Mesodermal cell (in vitro differentiated cells): Measurements from ENCODE around the gene DENND4A.
"Not testable (repeated sequence)": the region's sequence is repeated elsewhere in the genome, so short reads cannot be mapped to it uniquely, and the experiment has no call there.

Experiments
- H3K27ac ChIP-seq: 2 replicates; pipeline ENCODE4 v1.7.0; 2013; ENCODE audit warnings: mild to moderate bottlenecking, low read depth, low read length, moderate library complexity; ENCODE audit not compliant: severe bottlenecking
- H3K36me3 ChIP-seq: 2 replicates; pipeline ENCODE4 v1.7.1; 2013; ENCODE audit warnings: mild to moderate bottlenecking, low read length, moderate library complexity; ENCODE audit not compliant: control insufficient read depth, insufficient read depth
- H3K4me1 ChIP-seq: one replicate; pipeline ENCODE4 v1.7.1; 2013; ENCODE audit warnings: mild to moderate bottlenecking, low read length; ENCODE audit not compliant: insufficient read depth, control insufficient read depth, poor library complexity, severe bottlenecking
- H3K4me3 ChIP-seq: 2 replicates; pipeline ENCODE4 v1.7.0; 2013; ENCODE audit warnings: low read length, control low read depth, mild to moderate bottlenecking; ENCODE audit not compliant: insufficient read depth, poor library complexity, severe bottlenecking; ENCODE audit errors: extremely low read depth
- H3K9me3 ChIP-seq: 2 replicates; pipeline ENCODE4 v1.7.1; 2013; ENCODE audit warnings: mild to moderate bottlenecking, low read length, moderate library complexity; ENCODE audit not compliant: control insufficient read depth
- WGBS, 2 experiments: methylation state at CpG; one replicate each; pipeline ENCODE4 v1.1.5; 2013; ENCODE audit warnings: missing lambda C conversion rate in 2 of 2; ENCODE audit not compliant: insufficient coverage in 2 of 2; 5-methylcytosine and 5-hydroxymethylcytosine counted together

The DENND4A gene

GRCh38 chr15:65632780-65633375 lies 159.2 kb downstream of the DENND4A start:
- H3K9me3 ChIP-seq, result no peaks in the 10 kb centered on the region
- 68 to 83% methylated on average over 1 to 3 of the region's 4 CpGs for whole genome bisulfite sequencing, 2 experiments

GRCh38 chr15:65631503-65631902 lies 160.6 kb downstream of the DENND4A start:
- H3K4me1 ChIP-seq, result no peaks in the 10 kb centered on the region
- no peaks in the 10 kb centered on the region for H3K36me3 ChIP-seq
- WGBS, 2 experiments, result 95% methylated on average over 6 of the region's 6 CpGs
- H3K27ac ChIP-seq, result no peak overlapping the region
- H3K4me3 ChIP-seq, result no peak overlapping the region
- H3K9me3 ChIP-seq, result no peaks in the 10 kb centered on the region

More at GRCh38 chr15:65632780-65633375, 159.2 kb downstream of the DENND4A start:
- Histone ChIP-seq H3K27ac (no peak overlapping the region), H3K4me1 (no peaks in the 10 kb centered on the region), H3K36me3 (no peaks in the 10 kb centered on the region), H3K4me3 (no peak overlapping the region)

GRCh38 chr15:65630760-65631159 lies 161.3 kb downstream of the DENND4A start:
- Histone ChIP-seq H3K36me3 (no peaks in the 10 kb centered on the region), H3K4me1 (no peaks in the 10 kb centered on the region), H3K9me3 (no peaks in the 10 kb centered on the region), H3K27ac (no peak overlapping the region), H3K4me3 (no peak overlapping the region)
- WGBS, 2 experiments, result 91 to 93% methylated on average over 3 to 4 of the region's 5 CpGs

GRCh38 chr15:65629548-65629947 lies 162.5 kb downstream of the DENND4A start:
- H3K4me1 ChIP-seq, result no peaks in the 10 kb centered on the region
- WGBS, 2 experiments, result 100% methylated on average over 1 of the region's 3 CpGs; no CpG with 5 or more reads in 1 of the 2 experiments

GRCh38 chr15:65626856-65627255 lies 165.2 kb downstream of the DENND4A start:
- no peaks in the 10 kb centered on the region for H3K9me3 ChIP-seq
- 87 to 91% methylated on average over 3 of the region's 4 CpGs for WGBS, 2 experiments

More at GRCh38 chr15:65629548-65629947, 162.5 kb downstream of the DENND4A start:
- H3K27ac ChIP-seq, result no peak overlapping the region
- H3K9me3 ChIP-seq, result no peaks in the 10 kb centered on the region
- H3K4me3 ChIP-seq, result no peak overlapping the region
- peaks cover 1% of the 10 kb centered on the region for H3K36me3 ChIP-seq

GRCh38 chr15:65623103-65623502 lies 169.0 kb downstream of the DENND4A start:
- H3K9me3 ChIP-seq, result no peaks in the 10 kb centered on the region
- H3K36me3 ChIP-seq, result peaks cover 5% of the 10 kb centered on the region
- H3K4me3 ChIP-seq, result no peak overlapping the region
- no peaks in the 10 kb centered on the region for H3K4me1 ChIP-seq
- no peak overlapping the region for H3K27ac ChIP-seq

More at GRCh38 chr15:65626856-65627255, 165.2 kb downstream of the DENND4A start:
- Histone ChIP-seq H3K4me3 (no peak overlapping the region), H3K27ac (no peak overlapping the region), H3K36me3 (peaks cover 5% of the 10 kb centered on the region), H3K4me1 (no peaks in the 10 kb centered on the region)

- H3K36me3 ChIP-seq, result peaks cover 5% of the 10 kb centered on the region
- no peaks in the 10 kb centered on the region for H3K4me1 ChIP-seq
- H3K27ac ChIP-seq, result no peak within 1 kb of the TSS
- H3K9me3 ChIP-seq, result no peaks in the 10 kb centered on the region
- 82 to 92% methylated on average over 3 to 5 of the region's 6 CpGs for WGBS, 2 experiments
- no peak within 1 kb of the TSS for H3K4me3 ChIP-seq
These were observed 170.5 kb downstream of the DENND4A start, which contains the start of gene SLC24A1 for GRCh38 chr15:65621638-65622037. TSS of gene SLC24A1 (plus strand) at chr15:65621938. CDS start at chr15:65624081, 2,143 bp downstream.

GRCh38 chr15:65620833-65621232 lies 171.3 kb downstream of the DENND4A start:
- H3K4me3 ChIP-seq, result no peak overlapping the region
- no CpG with 5 or more reads among the region's 2 CpGs for WGBS, 2 experiments
- H3K9me3 ChIP-seq, result no peaks in the 10 kb centered on the region
- H3K4me1 ChIP-seq, result no peaks in the 10 kb centered on the region
- peaks cover 5% of the 10 kb centered on the region for H3K36me3 ChIP-seq
- no peak overlapping the region for H3K27ac ChIP-seq

- Histone ChIP-seq H3K9me3 (no peaks in the 10 kb centered on the region), H3K27ac (no peak overlapping the region), H3K4me1 (no peaks in the 10 kb centered on the region), H3K36me3 (peaks cover 5% of the 10 kb centered on the region), H3K4me3 (no peak overlapping the region)
- WGBS, 2 experiments, result 100% methylated on average over 1 of the region's 5 CpGs; no CpG with 5 or more reads in 1 of the 2 experiments
These were observed 172.3 kb downstream of the DENND4A start for GRCh38 chr15:65619626-65620290.

- Histone ChIP-seq H3K27ac (no peak overlapping the region), H3K4me1 (no peaks in the 10 kb centered on the region), H3K36me3 (no peaks in the 10 kb centered on the region), H3K4me3 (no peak overlapping the region), H3K9me3 (no peaks in the 10 kb centered on the region)
- WGBS, 2 experiments, result 37 to 43% methylated on average over 2 to 4 of the region's 5 CpGs
These were observed 173.5 kb downstream of the DENND4A start for GRCh38 chr15:65618560-65619109.

GRCh38 chr15:65615887-65616286 lies 176.2 kb downstream of the DENND4A start:
- not testable (repeated sequence) for H3K4me3 ChIP-seq, H3K9me3 ChIP-seq, H3K36me3 ChIP-seq, H3K27ac ChIP-seq
- H3K4me1 ChIP-seq, result peaks cover 12% of the 10 kb centered on the region
- WGBS, 2 experiments, result no CpG with 5 or more reads among the region's 1 CpG
